K562 (cell line): ENCODE measurements around the gene POU2F1. TPM values are rescaled to one million over a fixed set of nuclear protein-coding genes. Genes with fewer than 3 reads are reported as not detected.

Source experiments
- ATAC-seq: fragments of 200-7000 bp; cut with Tn5 transposase; 3 replicates; pipeline ENCODE4 v1.9.1; 2020; ENCODE audit warnings: moderate library complexity
- BruUV-seq: library from RNA; stranded (reverse); fragments of 400-500 nt; replicated peaks from 2 replicates; lab custom pipeline; 2021; lab: Mats Ljungman, UMichigan
- CTCF ChIA-PET: fragments of 300-600 bp; formaldehyde crosslinking; extraction: SDS; loops from one replicate; lab custom pipeline; 2021; ENCODE audit warnings: low intra/inter-chr PET ratio; lab: Yijun Ruan, JAX
- POLR2A ChIA-PET: fragments of 300-600, 350-650 bp; sonication (Branson Sonifier 250); formaldehyde crosslinking; extraction: SDS; loops from one replicate; lab custom pipeline; 2021; ENCODE audit warnings: antibody characterized with exemption, inconsistent platforms; lab: Yijun Ruan, JAX
- DNase-seq, 4 experiments: peaks; one replicate each; pipeline versions ENCODE4 v3.0.0 to v3.0.0-alpha.2; 2011 to 2018; ENCODE audit warnings: low spot score in 3 of 4, mixed read lengths in 3 of 4; ENCODE audit errors: extremely low read depth in 1 of 4
- FAIRE-seq: peaks from 2 replicates; lab custom pipeline; 2011; peaks lifted over from hg19 to GRCh38; lab: Jason Lieb, UNC
- H2AFZ ChIP-seq: 2 replicates; pipeline ENCODE4 v1.6.0; 2011; ENCODE audit warnings: low read depth, low read length, control low read depth, inconsistent platforms
- H3K27ac ChIP-seq: fragments of 200-600 bp; 3 replicates; pipeline ENCODE4 v1.8.0; 2011; ENCODE audit warnings: low read depth, mild to moderate bottlenecking, control low read depth, inconsistent platforms, low read length, moderate library complexity, mixed read lengths; ENCODE audit errors: extremely low read depth
- H3K27me3 ChIP-seq, 2 experiments: fragments of 300-600 bp in 1 of 2; 2 replicates in 1 of 2; 3 replicates in 1 of 2; pipeline versions ENCODE4 v1.6.0 to v1.8.0; 2011; ENCODE audit warnings: inconsistent platforms in 2 of 2, low read length in 2 of 2, mild to moderate bottlenecking in 1 of 2, mixed read lengths in 1 of 2, moderate library complexity in 1 of 2; ENCODE audit not compliant: control insufficient read depth in 2 of 2, insufficient read depth in 2 of 2
- H3K36me3 ChIP-seq: fragments of 300-600 bp; 3 replicates; pipeline ENCODE4 v1.8.0; 2011; ENCODE audit warnings: mild to moderate bottlenecking, low read length, inconsistent platforms; ENCODE audit not compliant: control insufficient read depth, insufficient read depth
- H3K4me1 ChIP-seq, 2 experiments: fragments of 200-600 bp in 1 of 2; replicated peaks in 1 of 2; 2 replicates in 1 of 2; 3 replicates in 1 of 2; pipeline versions ENCODE4 v1.5.1 to v1.8.0; 2011; ENCODE audit warnings: inconsistent platforms in 2 of 2, low read length in 2 of 2, mild to moderate bottlenecking in 1 of 2, mixed read lengths in 1 of 2, moderate library complexity in 1 of 2; ENCODE audit not compliant: control insufficient read depth in 2 of 2, insufficient read depth in 2 of 2
- H3K4me2 ChIP-seq: 2 replicates; pipeline ENCODE4 v1.6.1; 2011; ENCODE audit warnings: low read length, control low read depth, inconsistent platforms, mixed read lengths; ENCODE audit not compliant: insufficient read depth
- H3K4me3 ChIP-seq: fragments of 200-600 bp; sonication (generic), shearing (Covaris generic); 2 replicates; pipeline ENCODE4 v1.5.1; 2016; ENCODE audit warnings: control low read depth, inconsistent platforms
- H3K79me2 ChIP-seq: fragments of 200-600 bp; 3 replicates; pipeline ENCODE4 v1.8.0; 2011; ENCODE audit warnings: low read length, inconsistent platforms; ENCODE audit not compliant: control insufficient read depth, insufficient read depth
- H3K9ac ChIP-seq, 2 experiments: 2 replicates each; pipeline versions ENCODE4 v1.6.0 to v1.6.1; 2011; ENCODE audit warnings: low read depth in 2 of 2, low read length in 2 of 2, control low read depth in 1 of 2, inconsistent platforms in 1 of 2, mild to moderate bottlenecking in 1 of 2, mixed read lengths in 1 of 2; ENCODE audit not compliant: insufficient read depth in 1 of 2
- H3K9me1 ChIP-seq: one replicate; pipeline ENCODE4 v1.6.0; 2011; ENCODE audit warnings: inconsistent platforms, mild to moderate bottlenecking, low read length, moderate library complexity; ENCODE audit not compliant: control insufficient read depth, insufficient read depth
- H3K9me3 ChIP-seq: replicated peaks from 2 replicates; pipeline ENCODE4 v1.5.1; 2011; ENCODE audit warnings: low read depth, low read length, inconsistent platforms; ENCODE audit not compliant: control insufficient read depth, insufficient read depth
- H4K20me1 ChIP-seq: replicated peaks from 2 replicates; pipeline ENCODE4 v1.6.1; 2011; ENCODE audit warnings: low read length, inconsistent platforms, mixed read lengths; ENCODE audit not compliant: control insufficient read depth, insufficient read depth
- DNMT1 ChIP-seq: fragments of 450-650 bp; IDR thresholded peaks from 2 replicates; pipeline ENCODE4 v1.6.1; 2016; ENCODE audit warnings: antibody characterized with exemption, mild to moderate bottlenecking
- IRF2 ChIP-seq: sonication (generic); formaldehyde crosslinking; IDR thresholded peaks from 2 replicates; pipeline ENCODE4 v1.8.1; 2022; ENCODE audit warnings: mild to moderate bottlenecking, missing genetic modification reagents
- JUN ChIP-seq, 2 experiments: sonication (generic) in 1 of 2; formaldehyde crosslinking in 1 of 2; IDR thresholded peaks; 2 replicates each; pipeline versions ENCODE4 v1.6.1 to v1.8.0; 2012 to 2022; ENCODE audit warnings: borderline replicate concordance in 2 of 2, mild to moderate bottlenecking in 2 of 2, improper control_type of control experiment in 1 of 2, low read depth in 1 of 2, low read length in 1 of 2, missing genetic modification reagents in 1 of 2
- STAT5A ChIP-seq: IDR thresholded peaks from 2 replicates; pipeline ENCODE4 v1.6.1; 2012; ENCODE audit warnings: low read length, inconsistent platforms, borderline replicate concordance
- TRIM24 ChIP-seq, 2 experiments: fragments of 450-650 bp; IDR thresholded peaks; 2 replicates each; pipeline ENCODE4 v1.6.1; 2016
- in situ Hi-C: fragments of 300-500 bp; cut with MboI; formaldehyde crosslinking; loops from 4 replicates; pipeline ENCODE4 v1.15.0; 2018; ENCODE audit warnings: inconsistent platforms, mixed read lengths
- intact Hi-C: fragments of 100-400 bp; cut with micrococcal nuclease; formaldehyde crosslinking; loops from 2 replicates; pipeline ENCODE4 v1.14.2; 2022
- polyA plus RNA-seq, 8 experiments: library from polyadenylated mRNA; depleted of rRNA in 4 of 8; stranded (reverse) in 5 of 8; unstranded in 3 of 8; fragments of >200 nt; fragmentation: Nextera tagmentation in 2 of 8; fragmentation: Illumina TruSeq in 1 of 8; extraction: Ambion mirVana in 2 of 8; extraction: Trizol in 1 of 8; gene quantifications; 2 replicates each; pipeline versions ENCODE4 v1.2.1 to v1.2.3, GENCODE V29; 2011 to 2014; ENCODE audit warnings: inconsistent platforms in 1 of 8, missing spikeins in 1 of 8
- total RNA-seq, 7 experiments: library from RNA; depleted of rRNA in 6 of 7; stranded (reverse); fragments of >200 nt in 6 of 7; fragmentation: Illumina TruSeq in 2 of 7; extraction: Trizol in 2 of 7; gene quantifications; 2 replicates each; pipeline versions ENCODE4 v1.2.1 to v1.2.3, GENCODE V29; 2011 to 2021; ENCODE audit warnings: low replicate concordance in 1 of 7
- TF ChIP-seq, protein P1 (sequence below): fragments of 250-450 bp; sonication (Bioruptor Pico); IDR thresholded peaks from 2 replicates; pipeline ENCODE4 v1.8.0; 2022; ENCODE audit warnings: inconsistent platforms
- TF ChIP-seq, protein P2 (sequence below): fragments of 250-450 bp; sonication (Bioruptor Pico); IDR thresholded peaks from 2 replicates; pipeline ENCODE4 v1.4.0; 2020

POU2F1 gene
- total and polyA plus RNA-seq, 9 of the 15 experiments (the other 6 are each of a cell fraction or from before 2014, with no cell fraction given) = 2.6 to 22.3 (median 8.8) TPM

DNA sequence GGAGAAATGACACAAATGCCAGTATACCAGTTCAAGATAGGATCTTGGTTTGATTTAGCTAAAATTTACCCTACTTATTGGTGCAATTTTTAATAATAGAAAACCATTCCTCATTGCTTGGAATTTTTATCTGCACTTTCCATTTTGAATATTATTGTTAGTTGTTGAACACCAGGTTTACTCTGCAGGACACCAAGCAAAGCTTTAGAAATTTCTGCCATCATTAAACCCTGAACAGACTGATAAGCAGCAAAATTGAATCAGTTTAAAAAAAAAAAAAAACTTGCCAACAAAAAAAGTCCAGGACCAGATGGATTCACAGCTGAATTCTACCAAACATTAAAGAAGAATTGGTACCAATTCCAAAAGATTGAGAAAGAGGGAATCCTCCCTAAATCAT is 71.5 kb downstream of the POU2F1 start:
- Histone ChIP-seq H3K36me3 (no peaks in the 10 kb centered on the region), H3K79me2 (peaks cover 30% of the 10 kb centered on the region; the same call in 2 of the 3 replicates), H3K4me1 (peaks cover 0 to 11% of the 10 kb centered on the region in 2 experiments; a peak in 3 of 5 replicates)
- BruUV-seq = no TSS peak
- ATAC-seq (no peak), FAIRE-seq (no peak)
- POLR2A ChIA-PET = interaction anchor here (0.6 to 1.2 kb wide), 3 partner anchors 23 to 246 kb away, joined by 3 read pairs; no protein-coding TSS in a partner anchor
- TF ChIP-seq, protein P1, sequence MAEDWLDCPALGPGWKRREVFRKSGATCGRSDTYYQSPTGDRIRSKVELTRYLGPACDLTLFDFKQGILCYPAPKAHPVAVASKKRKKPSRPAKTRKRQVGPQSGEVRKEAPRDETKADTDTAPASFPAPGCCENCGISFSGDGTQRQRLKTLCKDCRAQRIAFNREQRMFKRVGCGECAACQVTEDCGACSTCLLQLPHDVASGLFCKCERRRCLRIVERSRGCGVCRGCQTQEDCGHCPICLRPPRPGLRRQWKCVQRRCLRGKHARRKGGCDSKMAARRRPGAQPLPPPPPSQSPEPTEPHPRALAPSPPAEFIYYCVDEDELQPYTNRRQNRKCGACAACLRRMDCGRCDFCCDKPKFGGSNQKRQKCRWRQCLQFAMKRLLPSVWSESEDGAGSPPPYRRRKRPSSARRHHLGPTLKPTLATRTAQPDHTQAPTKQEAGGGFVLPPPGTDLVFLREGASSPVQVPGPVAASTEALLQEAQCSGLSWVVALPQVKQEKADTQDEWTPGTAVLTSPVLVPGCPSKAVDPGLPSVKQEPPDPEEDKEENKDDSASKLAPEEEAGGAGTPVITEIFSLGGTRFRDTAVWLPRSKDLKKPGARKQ (CRISPR knock-in tag) = no peak
- no peak for TF ChIP-seq STAT5A
- TF ChIP-seq, protein P2, sequence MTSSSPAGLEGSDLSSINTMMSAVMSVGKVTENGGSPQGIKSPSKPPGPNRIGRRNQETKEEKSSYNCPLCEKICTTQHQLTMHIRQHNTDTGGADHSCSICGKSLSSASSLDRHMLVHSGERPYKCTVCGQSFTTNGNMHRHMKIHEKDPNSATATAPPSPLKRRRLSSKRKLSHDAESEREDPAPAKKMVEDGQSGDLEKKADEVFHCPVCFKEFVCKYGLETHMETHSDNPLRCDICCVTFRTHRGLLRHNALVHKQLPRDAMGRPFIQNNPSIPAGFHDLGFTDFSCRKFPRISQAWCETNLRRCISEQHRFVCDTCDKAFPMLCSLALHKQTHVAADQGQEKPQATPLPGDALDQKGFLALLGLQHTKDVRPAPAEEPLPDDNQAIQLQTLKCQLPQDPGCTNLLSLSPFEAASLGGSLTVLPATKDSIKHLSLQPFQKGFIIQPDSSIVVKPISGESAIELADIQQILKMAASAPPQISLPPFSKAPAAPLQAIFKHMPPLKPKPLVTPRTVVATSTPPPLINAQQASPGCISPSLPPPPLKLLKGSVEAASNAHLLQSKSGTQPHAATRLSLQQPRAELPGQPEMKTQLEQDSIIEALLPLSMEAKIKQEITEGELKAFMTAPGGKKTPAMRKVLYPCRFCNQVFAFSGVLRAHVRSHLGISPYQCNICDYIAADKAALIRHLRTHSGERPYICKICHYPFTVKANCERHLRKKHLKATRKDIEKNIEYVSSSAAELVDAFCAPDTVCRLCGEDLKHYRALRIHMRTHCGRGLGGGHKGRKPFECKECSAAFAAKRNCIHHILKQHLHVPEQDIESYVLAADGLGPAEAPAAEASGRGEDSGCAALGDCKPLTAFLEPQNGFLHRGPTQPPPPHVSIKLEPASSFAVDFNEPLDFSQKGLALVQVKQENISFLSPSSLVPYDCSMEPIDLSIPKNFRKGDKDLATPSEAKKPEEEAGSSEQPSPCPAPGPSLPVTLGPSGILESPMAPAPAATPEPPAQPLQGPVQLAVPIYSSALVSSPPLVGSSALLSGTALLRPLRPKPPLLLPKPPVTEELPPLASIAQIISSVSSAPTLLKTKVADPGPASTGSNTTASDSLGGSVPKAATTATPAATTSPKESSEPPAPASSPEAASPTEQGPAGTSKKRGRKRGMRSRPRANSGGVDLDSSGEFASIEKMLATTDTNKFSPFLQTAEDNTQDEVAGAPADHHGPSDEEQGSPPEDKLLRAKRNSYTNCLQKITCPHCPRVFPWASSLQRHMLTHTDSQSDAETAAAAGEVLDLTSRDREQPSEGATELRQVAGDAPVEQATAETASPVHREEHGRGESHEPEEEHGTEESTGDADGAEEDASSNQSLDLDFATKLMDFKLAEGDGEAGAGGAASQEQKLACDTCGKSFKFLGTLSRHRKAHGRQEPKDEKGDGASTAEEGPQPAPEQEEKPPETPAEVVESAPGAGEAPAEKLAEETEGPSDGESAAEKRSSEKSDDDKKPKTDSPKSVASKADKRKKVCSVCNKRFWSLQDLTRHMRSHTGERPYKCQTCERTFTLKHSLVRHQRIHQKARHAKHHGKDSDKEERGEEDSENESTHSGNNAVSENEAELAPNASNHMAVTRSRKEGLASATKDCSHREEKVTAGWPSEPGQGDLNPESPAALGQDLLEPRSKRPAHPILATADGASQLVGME (CRISPR knock-in tag) = no peak
- no peak for TF ChIP-seq TRIM24 (IDR thresholded peaks at IDR 0.05)
- no peak for TF ChIP-seq DNMT1
- no peak for TF ChIP-seq JUN (IDR thresholded peaks at IDR 0.05; ENCODE audit: borderline replicate concordance, low read depth, low read length)
- TF ChIP-seq JUN (CRISPR knock-in tag; IDR thresholded peaks at IDR 0.05; ENCODE audit: borderline replicate concordance) = no peak
- TF ChIP-seq IRF2 (CRISPR knock-in tag) = no peak
- TF ChIP-seq, all 486 proteins: peak for 0
- no peak overlapping the region for H3K4me2 ChIP-seq
- no peak for DNase-seq
- intact Hi-C loops = no loop called here
- in situ Hi-C loops = no loop called here
- no peaks in the 10 kb centered on the region for H3K27me3 ChIP-seq
- CTCF ChIA-PET = no interaction called here
- no peaks in the 10 kb centered on the region for H4K20me1 ChIP-seq
- no peak overlapping the region for H2AFZ ChIP-seq
- H3K9me3 ChIP-seq = no peaks in the 10 kb centered on the region
- H3K27ac ChIP-seq = no peak overlapping the region
- no peak overlapping the region for H3K4me3 ChIP-seq
- H3K9ac ChIP-seq = no peak overlapping the region
- no peaks in the 10 kb centered on the region for H3K9me1 ChIP-seq
